Breast epithelium (tissue), 3 donors: Measurements from ENCODE around the gene SMARCAD1.

ENCODE experiments used
- CTCF ChIP-seq, 3 donors: fragments of 450-650 bp; IDR thresholded peaks; one replicate each; pipeline ENCODE4 v1.5.1; 2016 to 2017; ENCODE audit warnings: antibody characterized with exemption in 3 of 3, mild to moderate bottlenecking in 3 of 3, moderate library complexity in 3 of 3
- POLR2AphosphoS5 ChIP-seq, 3 donors: sonication (generic); formaldehyde crosslinking; IDR thresholded peaks; one replicate each; pipeline ENCODE4 v1.6.1; 2017; ENCODE audit warnings: antibody characterized with exemption in 3 of 3

DNA sequence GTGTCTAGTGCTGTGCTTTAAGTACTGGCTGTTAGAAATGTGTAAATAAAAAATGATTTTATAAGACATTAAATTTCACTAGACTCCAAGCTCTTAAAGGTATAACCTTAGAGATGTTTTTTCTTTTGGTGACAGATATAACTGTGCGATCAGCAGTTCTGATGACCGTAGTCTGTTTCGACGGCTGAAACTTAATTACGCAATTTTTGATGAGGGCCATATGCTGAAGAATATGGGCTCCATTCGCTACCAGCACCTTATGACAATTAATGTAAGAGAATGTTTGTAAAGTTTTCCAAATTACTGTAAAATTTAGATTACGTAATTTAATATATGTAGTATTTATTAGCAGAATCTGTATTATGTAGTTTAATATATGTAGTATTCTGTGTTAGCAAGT, 68.5 kb downstream of the SMARCAD1 start:
- TF ChIP-seq CTCF (IDR thresholded peaks at IDR 0.05) (no peak), POLR2AphosphoS5 (IDR thresholded peaks at IDR 0.05) (no peak)
